IPS DF 6.9 (cell line): Measurements from ENCODE around the gene EDNRB.
A peak's percentile ranks its signal among the peaks of the same experiment; 100 is the strongest.
"Not testable (repeated sequence)": the region's sequence is repeated elsewhere in the genome, so short reads cannot be mapped to it uniquely, and the experiment has no call there.

Experiments
- DNase-seq: peaks from one replicate; pipeline ENCODE4 v3.0.0-alpha.2; 2013; ENCODE audit warnings: low read depth, low spot score
- H3K27ac ChIP-seq: one replicate; pipeline ENCODE4 v1.5.1; 2013; ENCODE audit warnings: low read length, control low read depth
- H3K27me3 ChIP-seq: 2 replicates; pipeline ENCODE4 v1.6.1; 2013; ENCODE audit warnings: mild to moderate bottlenecking, low read length; ENCODE audit not compliant: control insufficient read depth, insufficient read depth
- H3K36me3 ChIP-seq: 2 replicates; pipeline ENCODE4 v1.6.1; 2013; ENCODE audit warnings: low read length; ENCODE audit not compliant: control insufficient read depth, insufficient read depth
- H3K4me1 ChIP-seq: 2 replicates; pipeline ENCODE4 v1.6.1; 2013; ENCODE audit warnings: low read length; ENCODE audit not compliant: control insufficient read depth, insufficient read depth
- H3K4me3 ChIP-seq: 2 replicates; pipeline ENCODE4 v1.5.1; 2013; ENCODE audit warnings: mild to moderate bottlenecking, low read length
- H3K9me3 ChIP-seq: 2 replicates; pipeline ENCODE4 v1.6.1; 2013; ENCODE audit warnings: low read length, inconsistent platforms; ENCODE audit not compliant: control insufficient read depth, insufficient read depth
- WGBS: extraction: QIAGEN DNeasy Blood & Tissue Kit; methylation state at CpG from one replicate; pipeline ENCODE4 v1.1.7; 2013; ENCODE audit warnings: mixed read lengths, missing lambda C conversion rate; ENCODE audit not compliant: insufficient read length, insufficient coverage; 5-methylcytosine and 5-hydroxymethylcytosine counted together

The EDNRB gene

GRCh38 chr13:77918391-77919245 is at the start of gene EDNRB:
TSS of gene EDNRB (minus strand) at chr13:77918831. CDS start at chr13:77918573, 258 bp downstream.
- H3K27ac ChIP-seq, result no peak within 1 kb of the TSS
- no peak for DNase-seq
- no CpG with 5 or more reads among the region's 60 CpGs for WGBS
- H3K9me3 ChIP-seq, result no peaks in the 10 kb centered on the region
- H3K4me1 ChIP-seq, result peaks cover 2% of the 10 kb centered on the region; the same call in 1 of the 2 replicates
- no peaks in the 10 kb centered on the region for H3K27me3 ChIP-seq
- H3K36me3 ChIP-seq, result no peaks in the 10 kb centered on the region
- H3K4me3 ChIP-seq, result peak within 1 kb of the TSS; percentile 76; the same call in 1 of the 2 replicates

GRCh38 chr13:77966671-77967070 is 48.0 kb upstream of the EDNRB start:
- WGBS, result no CpG with 5 or more reads among the region's 2 CpGs
- no peaks in the 10 kb centered on the region for H3K27me3 ChIP-seq
- no peak overlapping the region for H3K4me3 ChIP-seq
- no peaks in the 10 kb centered on the region for H3K36me3 ChIP-seq
- no peaks in the 10 kb centered on the region for H3K4me1 ChIP-seq
- H3K27ac ChIP-seq, result no peak overlapping the region
- H3K9me3 ChIP-seq, result no peaks in the 10 kb centered on the region
- DNase-seq, result no peak

GRCh38 chr13:77952737-77953136 is 34.1 kb upstream of the EDNRB start:
- Histone ChIP-seq H3K36me3 (no peaks in the 10 kb centered on the region), H3K4me3 (no peak overlapping the region), H3K27me3 (no peaks in the 10 kb centered on the region), H3K4me1 (no peaks in the 10 kb centered on the region), H3K27ac (no peak overlapping the region), H3K9me3 (no peaks in the 10 kb centered on the region)
- no CpG with 5 or more reads among the region's 1 CpG for WGBS
- DNase-seq, result no peak

GRCh38 chr13:77952276-77952675 is 33.6 kb upstream of the EDNRB start:
- DNase-seq, result no peak
- H3K4me3 ChIP-seq, result no peak overlapping the region
- H3K36me3 ChIP-seq, result no peaks in the 10 kb centered on the region
- H3K4me1 ChIP-seq, result no peaks in the 10 kb centered on the region
- no peak overlapping the region for H3K27ac ChIP-seq
- no peaks in the 10 kb centered on the region for H3K9me3 ChIP-seq
- no peaks in the 10 kb centered on the region for H3K27me3 ChIP-seq

- no peak for DNase-seq
- H3K27me3 ChIP-seq, result no peaks in the 10 kb centered on the region
- H3K27ac ChIP-seq, result no peak overlapping the region
- no CpG with 5 or more reads among the region's 1 CpG for WGBS
- no peaks in the 10 kb centered on the region; the same call in 1 of the 2 replicates for H3K4me1 ChIP-seq
- no peak overlapping the region for H3K4me3 ChIP-seq
- no peaks in the 10 kb centered on the region for H3K36me3 ChIP-seq
- H3K9me3 ChIP-seq, result no peaks in the 10 kb centered on the region
Observed at GRCh38 chr13:77946522-77946921, 27.9 kb upstream of the EDNRB start.

GRCh38 chr13:77935063-77935462 is 16.4 kb upstream of the EDNRB start:
- not testable (repeated sequence) for H3K36me3 ChIP-seq, H3K27me3 ChIP-seq, H3K9me3 ChIP-seq, H3K4me1 ChIP-seq, DNase-seq, H3K4me3 ChIP-seq, H3K27ac ChIP-seq
- no CpG with 5 or more reads among the region's 7 CpGs for WGBS

GRCh38 chr13:77930430-77930829 is 11.8 kb upstream of the EDNRB start:
- H3K27ac ChIP-seq, result no peak overlapping the region
- H3K4me1 ChIP-seq, result no peaks in the 10 kb centered on the region
- no peaks in the 10 kb centered on the region for H3K9me3 ChIP-seq

GRCh38 chr13:77928909-77929308 is 10.3 kb upstream of the EDNRB start:
- WGBS, result no CpG with 5 or more reads among the region's 2 CpGs
- H3K36me3 ChIP-seq, result no peaks in the 10 kb centered on the region
- no peak for DNase-seq
- H3K27ac ChIP-seq, result no peak overlapping the region
- no peaks in the 10 kb centered on the region for H3K27me3 ChIP-seq
- H3K4me1 ChIP-seq, result no peaks in the 10 kb centered on the region
- H3K4me3 ChIP-seq, result no peak overlapping the region
- no peaks in the 10 kb centered on the region for H3K9me3 ChIP-seq

More at GRCh38 chr13:77930430-77930829, 11.8 kb upstream of the EDNRB start:
- H3K4me3 ChIP-seq, result no peak overlapping the region
- no peaks in the 10 kb centered on the region for H3K36me3 ChIP-seq
- no peak for DNase-seq
- H3K27me3 ChIP-seq, result no peaks in the 10 kb centered on the region

GRCh38 chr13:77925616-77926015 is 7.0 kb upstream of the EDNRB start:
- no CpG with 5 or more reads among the region's 14 CpGs for WGBS

GRCh38 chr13:77919921-77920294 is 1.3 kb upstream of the EDNRB start:
- Histone ChIP-seq H3K4me3 (peak overlapping the region; percentile 76; the same call in 1 of the 2 replicates), H3K9me3 (no peaks in the 10 kb centered on the region), H3K27me3 (no peaks in the 10 kb centered on the region), H3K4me1 (no peaks in the 10 kb centered on the region), H3K27ac (no peak overlapping the region), H3K36me3 (no peaks in the 10 kb centered on the region)
- DNase-seq, result no peak
- no CpG with 5 or more reads among the region's 8 CpGs for WGBS

More at GRCh38 chr13:77925616-77926015, 7.0 kb upstream of the EDNRB start:
- Histone ChIP-seq H3K4me3 (no peak overlapping the region), H3K27ac (no peak overlapping the region), H3K36me3 (no peaks in the 10 kb centered on the region), H3K9me3 (no peaks in the 10 kb centered on the region), H3K27me3 (no peaks in the 10 kb centered on the region), H3K4me1 (no peaks in the 10 kb centered on the region)
- DNase-seq, result no peak
